ENCODE results near the gene SMIM22.

SMIM22 gene

GRCh38 chr16:4795181-4795827, at the start of gene SMIM22:
Gene SMIM22, plus strand, starts transcription at chr16:4795369. Its CDS starts 366 bp downstream, at chr16:4795735.
- H3K4me3 ChIP-seq (replicated peaks; ENCODE audit: low read depth, low read length): no peak within 1 kb of the TSS
- TF ChIP-seq CTCF (IDR thresholded peaks at IDR 0.05; ENCODE audit: low read depth, low read length, missing control alignments): no peak
- DNase-seq (ENCODE audit: extremely low read depth, low read depth): no peak

GRCh38 chr16:4746215-4746614, 49.0 kb upstream of the SMIM22 start:
- TF ChIP-seq CTCF (IDR thresholded peaks at IDR 0.05; ENCODE audit: low read depth, low read length, missing control alignments): no peak
- no peak for DNase-seq (ENCODE audit: extremely low read depth, low read depth)
- no peak overlapping the region for H3K4me3 ChIP-seq (replicated peaks; ENCODE audit: low read depth, low read length)

GRCh38 chr16:4746991-4747574, 48.1 kb upstream of the SMIM22 start:
- no peak for DNase-seq (ENCODE audit: extremely low read depth, low read depth)
- H3K4me3 ChIP-seq (replicated peaks; ENCODE audit: low read depth, low read length): no peak overlapping the region
- TF ChIP-seq CTCF (IDR thresholded peaks at IDR 0.05; ENCODE audit: low read depth, low read length, missing control alignments): no peak

GRCh38 chr16:4747906-4748681, 47.1 kb upstream of the SMIM22 start:
- TF ChIP-seq CTCF (IDR thresholded peaks at IDR 0.05; ENCODE audit: low read depth, low read length, missing control alignments): no peak
- DNase-seq (ENCODE audit: extremely low read depth, low read depth): no peak
- H3K4me3 ChIP-seq (replicated peaks; ENCODE audit: low read depth, low read length): no peak overlapping the region

- no peak overlapping the region for H3K4me3 ChIP-seq (replicated peaks; ENCODE audit: low read depth, low read length)
- TF ChIP-seq CTCF (IDR thresholded peaks at IDR 0.05; ENCODE audit: low read depth, low read length, missing control alignments): no peak
- no peak for DNase-seq (ENCODE audit: extremely low read depth, low read depth)
These were observed 46.3 kb upstream of the SMIM22 start for GRCh38 chr16:4748682-4749411.

- no peak for DNase-seq (ENCODE audit: extremely low read depth, low read depth)
- no peak overlapping the region for H3K4me3 ChIP-seq (replicated peaks; ENCODE audit: low read depth, low read length)
- no peak for TF ChIP-seq CTCF (IDR thresholded peaks at IDR 0.05; ENCODE audit: low read depth, low read length, missing control alignments)
These were observed 45.4 kb upstream of the SMIM22 start for GRCh38 chr16:4749700-4750257.
